Measurements from ENCODE around the gene EFCC1.
"Not testable (repeated sequence)": the region's sequence is repeated elsewhere in the genome, so short reads cannot be mapped to it uniquely, and the experiment has no call there.

EFCC1 gene

DNA sequence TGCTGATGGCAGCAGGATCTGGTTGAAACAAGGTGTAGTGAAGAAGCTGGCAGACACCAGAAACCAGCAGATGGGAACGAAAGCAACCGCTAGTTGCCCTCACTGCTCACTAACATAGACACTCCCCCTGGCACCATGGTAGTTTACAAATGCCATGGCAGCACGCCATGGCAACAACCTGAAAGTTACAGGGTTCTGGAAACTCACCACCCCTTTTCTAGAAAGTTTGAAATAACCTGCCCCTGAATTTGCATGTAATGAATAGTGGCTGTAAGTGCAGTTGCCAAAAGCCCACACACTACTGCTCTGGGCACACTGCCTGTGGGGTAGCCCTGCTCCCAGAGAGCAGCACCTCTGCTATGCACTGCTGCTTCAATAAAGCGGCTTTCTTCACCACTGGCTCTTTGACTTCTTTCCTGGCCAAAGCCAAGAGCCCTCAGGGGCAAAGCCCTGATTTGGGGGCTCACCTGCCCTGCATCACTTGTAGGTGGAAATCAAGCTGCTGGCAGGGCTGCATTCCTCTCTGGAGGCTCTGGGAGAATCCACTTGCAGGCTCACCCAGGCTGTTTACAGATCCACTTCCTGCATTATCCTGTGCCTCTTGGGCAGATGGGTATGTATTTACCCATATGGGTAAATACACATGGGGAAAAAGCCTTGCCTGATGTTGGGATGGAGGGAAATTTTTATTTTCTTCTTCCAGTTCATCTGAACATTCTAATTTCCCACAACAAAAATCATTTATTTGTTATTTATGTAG lies 57.5 kb downstream of the EFCC1 start:
- DNase-seq, result no peak

DNA sequence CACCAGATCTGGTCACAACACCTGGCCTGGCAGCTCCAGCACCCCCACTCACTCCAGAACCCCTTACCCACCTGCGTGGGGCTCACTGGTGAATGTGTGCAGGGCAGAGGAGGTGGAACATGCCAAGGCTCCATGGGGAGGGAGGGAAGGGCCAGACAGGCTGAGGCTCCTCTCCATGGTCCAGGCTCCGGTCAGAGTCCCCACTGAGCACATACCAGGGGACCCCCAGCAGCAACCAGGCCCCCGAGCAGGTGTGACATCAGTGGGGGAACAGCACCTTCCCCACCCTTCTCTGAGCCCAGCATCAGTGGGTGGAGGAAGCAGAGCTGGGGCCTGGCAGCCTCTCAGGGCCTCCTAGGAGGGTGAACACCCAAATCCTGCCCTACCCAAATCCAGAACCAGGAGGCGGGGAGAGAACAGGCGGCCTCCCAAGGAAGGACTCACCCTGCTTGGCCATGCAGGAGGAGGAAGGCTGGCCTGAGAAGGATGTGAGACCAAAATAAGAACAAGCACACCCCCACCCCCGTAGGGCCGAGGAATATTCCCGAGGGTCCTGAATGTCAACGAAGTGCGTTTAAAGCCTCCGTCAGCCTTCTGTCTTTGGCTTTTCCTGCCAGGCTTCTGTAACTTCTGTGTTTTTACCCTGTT lies 58.3 kb downstream of the EFCC1 start:
- no peak for DNase-seq

DNA sequence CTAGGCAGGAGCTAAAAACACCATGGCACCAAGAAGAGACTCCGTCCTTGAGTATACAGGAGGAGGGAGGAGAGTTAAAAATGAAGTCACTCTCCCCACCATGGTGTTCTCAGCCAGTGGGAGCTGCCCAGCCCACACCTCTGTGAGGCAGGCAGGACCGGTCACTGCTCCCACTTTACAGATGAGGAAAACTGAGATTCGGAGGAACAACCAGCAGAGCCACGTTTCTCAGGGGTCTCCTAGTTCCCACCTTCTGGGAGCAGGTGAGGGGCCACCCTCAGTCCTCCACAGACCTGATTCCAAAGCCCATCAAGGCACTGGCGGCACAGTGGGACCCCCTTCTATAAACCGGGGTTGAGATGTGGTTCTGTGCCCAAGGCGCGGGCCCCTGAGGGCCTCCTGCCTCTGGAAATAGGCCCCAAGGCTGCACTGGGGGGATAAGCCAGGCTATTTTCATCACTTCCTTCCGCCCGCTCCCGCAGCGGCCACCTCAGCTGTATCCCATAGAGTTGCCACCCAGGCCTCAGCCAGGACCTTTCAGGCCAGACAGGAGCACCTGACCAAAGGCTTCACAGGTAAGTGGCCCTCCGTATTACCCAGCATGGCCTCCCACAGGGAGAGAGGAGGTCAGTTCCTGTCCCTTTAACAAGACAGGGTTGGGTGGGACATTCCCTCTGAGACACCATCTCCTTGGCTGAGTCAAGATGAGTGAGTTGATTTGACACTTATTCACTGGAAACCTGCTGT lies 59.3 kb downstream of the EFCC1 start, which contains the start of gene GP9:
Gene GP9 (plus strand): TSS at position 504 of the 747 bp plus-strand sequence. CDS start 961 bp downstream, outside the sequence.
- DNase-seq, result no peak

DNA sequence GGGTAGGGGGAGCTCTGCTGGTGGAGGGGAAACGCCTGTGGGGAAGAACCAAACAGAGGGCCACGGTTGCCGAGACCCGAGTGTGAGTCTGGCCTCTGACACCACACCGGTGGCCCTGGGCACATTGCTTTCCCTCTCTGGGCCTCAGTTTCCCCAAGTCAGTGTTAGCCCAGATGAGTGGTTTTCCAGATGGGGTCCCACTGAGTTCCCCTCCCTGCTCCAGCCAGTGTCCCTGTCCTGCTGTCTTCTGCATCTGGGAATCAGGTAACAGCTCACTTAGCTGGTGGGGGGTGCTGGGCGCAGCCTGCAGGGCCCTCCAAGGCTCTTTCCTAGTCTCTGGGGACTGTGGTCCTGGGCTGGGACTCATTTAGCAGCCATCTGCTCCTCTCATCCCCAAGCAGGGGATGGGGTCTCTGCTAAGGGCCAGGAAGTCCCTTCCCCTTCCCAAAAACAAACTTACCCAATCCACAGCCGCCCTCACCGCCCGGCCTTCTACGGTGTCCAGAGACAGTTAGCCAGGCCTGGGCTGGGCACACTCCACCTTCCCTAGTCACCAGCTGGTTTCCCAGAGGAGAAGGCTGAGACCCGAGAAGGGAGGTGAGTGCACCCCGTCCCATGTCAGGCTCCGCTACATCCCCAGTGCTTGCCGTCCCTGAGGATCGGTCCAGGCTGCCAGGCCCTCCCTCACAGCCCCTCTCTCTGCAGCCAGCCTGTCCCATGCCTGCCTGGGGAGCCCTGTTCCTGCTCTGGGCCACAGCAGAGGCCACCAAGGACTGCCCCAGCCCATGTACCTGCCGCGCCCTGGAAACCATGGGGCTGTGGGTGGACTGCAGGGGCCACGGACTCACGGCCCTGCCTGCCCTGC lies 60.2 kb downstream of the EFCC1 start:
- no peak for DNase-seq

DNA sequence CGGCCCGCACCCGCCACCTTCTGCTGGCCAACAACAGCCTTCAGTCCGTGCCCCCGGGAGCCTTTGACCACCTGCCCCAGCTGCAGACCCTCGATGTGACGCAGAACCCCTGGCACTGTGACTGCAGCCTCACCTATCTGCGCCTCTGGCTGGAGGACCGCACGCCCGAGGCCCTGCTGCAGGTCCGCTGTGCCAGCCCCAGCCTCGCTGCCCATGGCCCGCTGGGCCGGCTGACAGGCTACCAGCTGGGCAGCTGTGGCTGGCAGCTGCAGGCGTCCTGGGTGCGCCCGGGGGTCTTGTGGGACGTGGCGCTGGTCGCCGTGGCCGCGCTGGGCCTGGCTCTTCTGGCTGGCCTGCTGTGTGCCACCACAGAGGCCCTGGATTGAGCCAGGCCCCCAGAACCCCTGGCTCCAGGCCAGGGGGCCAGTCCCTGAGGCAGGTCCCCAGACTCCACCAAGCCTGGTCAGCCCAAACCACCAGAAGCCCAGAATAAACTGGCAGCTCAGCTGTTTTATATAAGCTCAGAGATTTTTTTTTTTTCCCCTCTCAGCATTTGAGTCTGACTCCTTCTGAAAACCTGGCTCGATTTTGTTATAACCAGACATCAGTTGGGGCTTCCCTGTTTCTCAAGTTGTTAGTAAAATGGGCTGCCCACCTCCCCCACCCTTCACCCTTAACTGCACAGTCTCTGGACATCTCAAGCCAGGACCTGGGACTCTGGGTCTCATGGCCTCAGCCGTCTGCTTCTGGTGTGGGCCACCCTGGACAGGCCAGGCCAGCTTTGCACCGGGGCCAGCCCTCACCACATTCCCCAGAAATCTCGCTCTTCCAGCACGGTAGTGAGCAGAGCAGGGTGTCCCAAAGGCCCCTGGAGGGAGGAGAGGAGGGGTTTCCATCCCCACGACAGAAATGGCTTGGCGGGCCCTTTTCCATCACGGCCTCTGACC lies 61.1 kb downstream of the EFCC1 start:
- DNase-seq, result no peak

DNA sequence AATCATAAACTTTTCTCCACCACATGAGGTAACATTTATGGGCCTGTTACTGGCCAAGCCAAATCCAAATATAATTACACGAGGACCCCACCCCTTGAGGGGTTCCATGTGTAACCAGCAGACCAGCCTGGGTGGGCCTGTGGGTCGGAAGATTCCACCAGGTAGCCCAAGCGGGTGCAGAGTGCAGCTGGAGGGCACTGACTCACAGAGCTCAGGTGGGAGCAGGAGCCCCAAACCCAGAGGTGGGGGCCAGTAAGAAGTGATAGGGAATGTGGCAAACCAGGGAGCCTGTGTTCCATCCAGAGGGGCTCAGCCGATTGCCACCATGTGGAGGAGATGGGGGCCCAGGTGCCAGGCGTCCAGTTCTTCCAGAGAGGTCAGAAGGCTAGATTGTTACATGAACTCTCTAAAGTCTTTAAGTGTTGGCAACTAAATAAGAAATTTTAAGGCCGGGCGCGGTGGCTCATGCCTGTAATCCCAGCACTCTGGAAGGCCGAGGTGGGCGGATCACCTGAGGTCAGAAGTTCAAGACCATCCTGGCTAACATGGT lies 62.1 kb downstream of the EFCC1 start:
- DNase-seq, result no peak

DNA sequence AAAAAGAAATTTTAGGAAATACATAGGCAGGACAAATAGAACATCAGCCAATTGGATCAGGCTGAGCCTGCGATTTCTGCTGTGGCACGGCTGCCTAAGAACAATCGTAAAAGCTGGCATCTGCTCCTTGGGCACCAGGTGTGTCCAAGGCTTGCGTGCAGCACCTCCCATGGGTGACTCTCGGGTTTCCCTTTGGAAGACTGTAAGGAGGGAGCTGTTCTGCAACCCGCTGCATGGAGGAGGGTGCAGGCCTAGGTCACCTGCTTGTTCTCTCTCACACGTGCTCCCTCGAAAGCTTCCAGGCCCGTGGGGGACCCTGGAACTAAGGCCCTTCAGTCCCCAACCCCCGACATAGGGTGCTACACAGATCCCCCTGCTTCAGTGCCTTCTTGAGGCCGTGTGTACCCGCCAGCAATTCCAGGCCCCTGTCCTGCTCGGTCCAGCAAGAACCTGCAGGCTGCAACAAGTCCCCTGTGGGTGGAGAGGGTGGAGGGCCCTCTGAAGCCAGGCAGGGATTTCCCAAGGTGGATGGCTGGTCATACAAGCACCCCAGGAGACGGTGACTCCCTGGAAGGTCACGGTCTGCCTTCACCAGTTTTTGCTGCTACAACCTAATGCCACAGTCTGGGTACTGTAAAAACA lies 62.9 kb downstream of the EFCC1 start:
- DNase-seq, result no peak

DNA sequence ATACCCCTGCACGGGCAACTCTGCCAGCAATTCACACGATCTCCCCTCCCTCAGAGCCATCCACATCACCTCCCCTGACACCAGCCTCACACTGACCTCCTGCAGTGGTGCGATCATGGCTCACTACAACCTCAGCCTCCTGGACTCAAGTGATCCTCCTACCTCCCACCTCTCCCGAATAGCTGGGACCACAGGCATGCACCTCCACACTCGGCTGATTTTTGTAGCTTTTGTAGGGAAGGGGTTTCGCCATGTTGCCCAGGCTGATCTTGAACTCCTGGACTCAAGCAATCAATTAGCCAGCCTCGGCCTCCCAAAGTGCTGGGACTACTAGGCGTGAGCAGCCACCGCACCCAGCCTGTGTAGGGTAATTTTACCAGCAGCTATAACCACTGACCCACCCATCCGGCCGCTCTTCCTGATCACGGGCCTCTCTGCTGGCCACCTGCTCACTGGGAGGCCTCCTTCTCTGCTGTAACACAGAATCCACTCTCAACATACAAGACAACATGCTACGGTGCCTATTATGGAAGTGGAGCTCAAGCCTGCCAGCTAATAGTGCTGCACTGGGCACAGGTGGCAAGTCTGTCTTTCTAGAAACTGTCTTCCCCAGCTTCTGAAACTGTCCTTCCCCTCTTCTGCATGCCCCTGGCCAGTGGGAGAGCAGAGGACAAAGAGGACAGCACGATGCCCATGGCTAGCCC lies 64.1 kb downstream of the EFCC1 start:
- DNase-seq, result no peak

DNA sequence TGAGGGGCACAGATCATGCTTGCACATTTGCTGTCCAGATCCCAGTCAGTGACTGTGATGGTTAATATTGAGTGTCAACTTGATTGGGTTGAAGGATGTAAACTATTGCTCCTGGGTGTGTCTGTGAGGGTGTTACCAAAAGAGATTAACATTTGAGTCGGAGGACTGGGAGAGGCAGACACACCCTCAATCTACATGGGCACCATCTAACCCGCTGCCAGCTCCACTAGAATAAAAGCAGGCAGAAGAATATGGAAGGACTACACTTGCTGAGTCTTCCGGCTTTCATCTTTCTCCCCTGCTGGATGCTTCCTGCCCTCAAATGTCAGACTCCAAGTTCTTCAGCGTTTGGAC lies 64.6 kb downstream of the EFCC1 start:
- DNase-seq, result no peak

DNA sequence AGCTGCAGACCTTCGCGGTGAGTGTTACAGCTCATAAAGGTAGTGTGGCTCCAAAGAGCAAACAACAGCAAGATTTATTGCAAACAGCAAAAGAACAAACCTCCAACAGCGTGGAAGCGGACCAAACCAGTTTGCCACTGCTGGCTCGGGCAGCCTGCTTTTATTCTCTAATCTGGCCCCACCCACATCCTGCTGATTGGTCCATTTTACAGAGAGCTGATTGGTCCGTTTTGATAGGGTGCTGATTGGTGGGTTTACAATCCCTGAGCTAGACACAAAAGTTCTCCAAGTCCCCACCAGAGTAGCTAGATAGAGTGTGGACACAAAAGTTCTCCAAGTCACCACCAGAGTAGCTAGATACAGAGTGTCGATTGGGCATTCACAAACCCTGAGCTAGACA lies 66.6 kb downstream of the EFCC1 start:
- DNase-seq, result not testable (repeated sequence)

DNA sequence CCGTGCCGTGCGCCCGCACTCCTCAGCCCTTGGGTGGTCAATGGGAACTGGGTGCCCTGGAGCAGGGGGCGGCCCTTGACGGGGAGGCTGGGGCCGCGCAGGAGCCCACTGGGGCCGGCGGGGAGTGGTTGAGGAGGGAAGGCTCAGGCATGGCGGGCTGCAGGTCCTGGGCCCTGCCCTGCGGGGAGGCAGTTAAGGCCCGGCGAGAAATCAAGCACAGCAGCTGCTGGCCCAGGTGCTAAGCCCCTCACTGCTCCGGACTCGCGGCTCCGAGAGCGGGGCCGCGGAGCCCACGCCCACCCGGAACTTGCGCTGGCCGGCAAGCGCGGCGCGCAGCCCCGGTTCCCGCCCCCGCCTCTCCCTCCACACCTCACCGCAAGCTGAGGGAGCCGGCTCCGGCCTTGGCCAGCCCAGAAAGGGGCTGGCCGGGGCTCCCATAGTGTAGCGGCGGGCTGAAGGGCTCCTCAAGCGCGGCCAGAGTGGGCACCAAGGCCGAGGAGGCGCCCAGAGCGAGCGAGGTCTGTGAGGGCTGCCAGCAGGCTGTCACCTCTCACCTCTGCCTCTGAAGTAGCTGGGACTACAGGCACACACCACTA lies 67.3 kb downstream of the EFCC1 start:
- no peak for DNase-seq

DNA sequence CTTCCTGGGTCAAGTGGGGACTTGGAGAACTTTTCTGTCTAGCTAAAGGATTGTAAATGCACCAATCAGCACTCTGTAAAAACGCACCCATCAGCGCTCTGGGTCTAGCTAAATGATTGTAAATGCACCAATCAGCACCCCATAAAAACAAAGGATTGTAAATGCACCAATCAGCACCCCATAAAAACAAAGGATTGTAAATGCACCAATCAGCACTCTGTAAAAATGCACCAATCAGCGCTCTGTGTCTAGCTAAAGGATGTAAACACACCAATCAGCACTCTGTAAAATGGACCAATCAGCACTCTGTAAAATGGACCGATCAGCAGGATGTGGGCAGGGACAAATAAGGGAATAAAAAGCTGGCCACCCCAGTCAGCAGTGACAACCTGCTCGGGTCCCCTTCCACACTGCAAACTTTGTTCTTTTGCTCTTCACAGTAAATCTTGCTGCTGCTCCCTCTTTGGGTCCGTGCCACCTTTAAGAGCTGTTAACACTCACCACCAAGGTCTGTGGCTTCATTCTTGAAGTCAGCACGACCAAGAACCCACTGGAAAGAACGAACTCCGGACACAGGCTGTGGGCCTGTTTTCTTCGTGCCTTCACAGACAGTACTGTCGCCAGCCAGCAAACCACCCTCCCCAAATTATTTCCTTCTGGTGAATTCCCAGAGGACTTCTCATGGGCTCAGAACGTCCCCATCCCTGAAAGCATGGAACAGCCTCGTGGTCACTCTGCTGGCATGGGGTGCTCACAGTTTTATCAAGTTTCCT lies 68.4 kb downstream of the EFCC1 start:
- not testable (repeated sequence) for DNase-seq

DNA sequence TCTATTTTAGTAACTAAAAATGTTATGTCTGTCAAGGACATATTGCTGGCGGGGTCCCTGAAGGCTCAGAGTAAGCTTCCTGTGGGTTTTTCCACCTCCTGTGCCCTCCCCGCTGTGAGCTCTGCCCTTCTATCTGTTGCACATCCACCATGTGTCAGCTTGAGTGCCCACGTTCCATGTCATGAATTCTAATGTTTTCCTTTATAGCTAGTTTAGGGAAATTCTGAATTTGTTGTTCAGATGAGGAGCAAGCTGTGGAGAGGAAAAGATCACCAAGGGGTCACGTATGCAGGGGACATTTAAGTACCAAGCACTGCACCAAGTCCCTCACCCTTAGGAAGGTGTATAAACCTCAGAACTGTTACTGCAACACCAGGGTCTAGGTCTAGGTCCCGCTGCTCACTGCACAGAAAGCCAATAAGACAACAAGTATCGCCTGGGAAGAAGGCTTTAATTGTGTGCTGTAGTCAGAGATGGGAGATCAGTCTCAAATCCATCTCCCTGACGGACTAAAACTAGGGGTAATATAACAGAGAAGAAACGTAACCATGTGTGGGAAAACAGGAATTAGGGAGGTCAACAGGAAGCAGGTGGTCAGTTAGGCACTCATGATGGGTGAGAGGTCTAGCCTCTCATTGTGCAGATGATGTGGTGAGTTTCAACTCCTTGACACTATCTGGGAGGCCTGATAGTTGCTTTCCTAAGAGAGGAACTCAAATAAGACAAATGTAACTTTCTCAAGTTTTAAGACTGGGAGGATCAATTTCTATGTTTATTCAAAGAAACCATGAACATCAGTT lies 69.2 kb downstream of the EFCC1 start:
- DNase-seq, result no peak

DNA sequence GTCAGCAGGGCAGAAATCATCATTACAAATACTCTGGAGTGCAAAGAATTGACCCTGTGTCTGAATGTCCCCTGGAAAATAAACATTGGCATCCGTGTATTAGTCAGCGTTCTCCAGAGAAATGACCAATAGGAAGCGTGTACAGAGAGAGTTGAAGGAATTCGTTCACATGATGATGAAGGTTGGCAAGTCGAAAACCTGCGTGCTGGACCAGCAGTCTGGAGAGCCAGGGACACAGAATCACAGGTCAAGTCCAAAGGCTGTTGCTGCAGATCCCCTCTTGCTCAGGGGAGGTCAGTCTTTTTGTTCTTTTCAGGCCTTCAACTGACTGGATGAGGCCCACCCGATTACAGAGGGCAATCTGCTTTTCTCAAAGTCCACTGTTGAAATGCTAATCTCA lies 76.1 kb downstream of the EFCC1 start:
- no peak for DNase-seq

DNA sequence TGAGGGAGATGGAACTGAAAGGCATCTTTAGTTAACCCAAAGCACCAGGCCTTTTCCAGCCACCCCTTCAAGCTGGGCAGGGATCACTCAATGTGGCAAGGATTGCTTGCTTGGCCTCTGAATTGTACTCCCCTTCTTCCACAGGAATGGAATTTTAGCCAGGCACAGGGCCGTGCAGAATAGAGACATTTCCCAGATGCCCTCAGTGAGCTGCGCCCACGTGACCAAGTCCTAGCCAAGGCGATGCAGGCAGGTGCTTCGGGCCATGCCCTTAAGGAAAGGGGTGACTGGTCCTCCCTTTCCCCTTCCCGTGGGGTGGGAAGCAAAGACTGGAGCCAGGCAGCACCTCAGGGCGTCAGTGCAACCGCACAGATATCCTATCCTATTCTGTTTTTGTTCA lies 77.4 kb downstream of the EFCC1 start:
- no peak for DNase-seq

DNA sequence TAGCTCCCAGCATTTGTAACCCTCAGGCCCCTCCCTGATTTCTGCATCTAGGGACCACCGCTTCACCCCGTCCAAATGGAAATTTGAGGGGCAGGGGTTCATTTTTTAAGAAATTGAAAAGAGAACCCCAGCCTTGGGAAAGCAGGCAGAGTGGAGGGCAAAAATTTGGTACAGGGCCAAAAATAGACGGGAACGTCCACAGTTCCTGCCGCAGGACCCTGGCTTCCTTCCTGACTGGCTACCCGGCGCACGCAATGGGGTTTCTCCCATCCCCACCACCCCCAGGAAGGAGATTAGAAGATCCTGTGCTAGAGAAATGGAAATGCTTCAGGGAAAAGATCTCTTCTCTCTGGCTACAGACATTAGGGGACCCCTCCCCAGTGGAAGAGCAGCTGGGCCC lies 80.4 kb downstream of the EFCC1 start:
- no peak for DNase-seq

DNA sequence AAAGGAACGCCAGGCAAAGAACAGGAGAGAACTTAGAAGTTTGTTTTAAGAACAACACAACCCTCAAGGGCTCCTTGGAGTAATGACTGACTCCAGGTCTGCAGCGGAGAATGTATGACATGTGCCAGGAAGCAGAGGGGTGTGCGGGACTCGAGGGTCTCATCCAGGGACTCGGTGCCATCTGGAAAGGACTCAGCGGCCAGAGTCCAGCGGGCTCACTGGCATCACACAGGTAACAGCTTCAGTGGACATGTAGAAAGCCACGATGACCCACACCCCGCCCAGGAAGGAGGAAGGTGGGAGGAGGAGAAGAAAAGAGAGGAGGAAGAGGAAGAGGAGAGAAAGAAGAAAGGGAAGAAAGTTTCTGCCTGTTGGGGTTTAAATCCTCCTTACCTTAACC lies 80.9 kb downstream of the EFCC1 start:
- no peak for DNase-seq

DNA sequence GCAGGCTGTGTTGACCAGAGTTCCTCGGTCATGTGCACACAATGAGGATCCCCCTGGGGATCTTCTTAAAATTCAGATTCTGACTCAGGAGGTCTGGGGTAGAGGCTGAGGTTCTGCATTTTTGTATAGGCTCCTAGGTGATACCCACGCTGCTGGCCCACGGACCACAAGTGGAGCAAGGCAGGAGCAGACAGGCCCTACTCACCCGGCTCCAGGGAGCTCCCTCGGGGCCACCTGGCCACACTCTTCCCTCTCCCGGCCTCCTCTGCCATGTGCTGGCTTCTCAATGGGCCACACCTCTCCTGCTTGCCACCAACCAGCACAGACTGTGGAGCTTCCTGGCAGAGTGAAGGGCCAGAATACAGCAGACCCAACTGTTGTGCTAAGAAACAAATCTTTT lies 83.4 kb downstream of the EFCC1 start:
- no peak for DNase-seq

Data from activated CD8-positive, alpha-beta memory T cell treated with anti-CD3 and anti-CD28 coated beads, Interleukin-2, amount 50 U/mL, for 48 hours (primary cell).